ENCODE measurements around the gene CFAP141.
"Not testable (repeated sequence)": the region's sequence is repeated elsewhere in the genome, so short reads cannot be mapped to it uniquely, and the experiment has no call there.

Gene CFAP141

DNA sequence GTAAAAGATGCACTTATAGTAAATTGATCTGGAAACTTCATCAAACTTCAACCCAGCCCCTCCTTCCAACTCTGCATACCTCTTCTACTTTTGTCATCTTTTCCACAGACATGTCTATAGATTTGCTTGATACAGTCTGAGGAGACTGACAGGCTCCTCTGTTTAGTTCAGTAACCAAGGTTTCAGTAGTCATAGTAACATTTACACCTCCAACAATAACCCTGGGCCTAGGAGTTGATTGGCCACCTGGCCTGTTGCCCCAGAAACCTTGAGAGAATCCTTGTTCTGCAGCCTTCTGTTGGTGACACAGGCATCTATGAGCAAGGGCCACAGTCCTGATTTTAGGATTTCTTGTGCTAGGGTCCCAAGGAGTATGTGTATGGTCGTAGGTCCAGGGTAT, at the start of gene CFAP141:
Gene CFAP141 (minus strand): TSS at position 138 of the 400 bp plus-strand sequence. CDS start 26 bp downstream, at position 112.
- peak in 2 of 56 donors; percentile 4 to 9 for DNase-seq

- DNase-seq, result no peak
Measured at GRCh38 chr1:154253671-154254070, 47.5 kb upstream of the CFAP141 start.

GRCh38 chr1:154241703-154242351, 35.7 kb upstream of the CFAP141 start:
- no peak for DNase-seq

GRCh38 chr1:154240294-154240833, 34.2 kb upstream of the CFAP141 start:
- no peak for DNase-seq

GRCh38 chr1:154239491-154239890, 33.4 kb upstream of the CFAP141 start:
- DNase-seq, result no peak

DNA sequence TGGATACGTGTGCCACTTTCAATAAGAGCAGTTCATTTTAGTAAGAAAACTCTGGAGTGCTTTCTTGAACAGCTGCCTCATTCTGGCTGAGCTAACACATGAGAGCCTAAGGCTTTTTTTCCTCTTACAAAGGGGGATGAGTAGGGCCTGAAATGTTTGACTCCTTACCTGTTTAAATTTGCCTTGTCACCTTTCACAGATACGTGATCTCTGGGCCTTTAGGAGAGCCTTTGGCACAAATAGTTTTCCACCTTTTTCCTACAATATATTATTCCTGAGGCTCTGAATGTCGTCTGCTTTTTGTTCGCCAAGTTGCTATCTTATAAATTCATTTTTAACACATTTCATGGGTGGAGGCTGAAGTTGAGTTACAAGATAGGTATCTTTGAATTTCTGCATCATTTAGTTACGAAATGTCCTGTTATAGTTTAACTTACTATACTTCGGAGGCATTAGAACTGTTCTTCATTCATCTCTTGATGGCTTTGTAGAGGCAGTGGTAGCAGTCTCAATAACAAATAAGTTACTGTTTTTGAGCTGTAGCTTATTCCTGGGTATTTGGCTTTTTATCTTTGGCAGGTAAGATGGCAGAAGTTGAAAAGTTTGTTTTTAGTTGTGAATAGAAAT, 31.9 kb upstream of the CFAP141 start:
- no peak for DNase-seq

DNA sequence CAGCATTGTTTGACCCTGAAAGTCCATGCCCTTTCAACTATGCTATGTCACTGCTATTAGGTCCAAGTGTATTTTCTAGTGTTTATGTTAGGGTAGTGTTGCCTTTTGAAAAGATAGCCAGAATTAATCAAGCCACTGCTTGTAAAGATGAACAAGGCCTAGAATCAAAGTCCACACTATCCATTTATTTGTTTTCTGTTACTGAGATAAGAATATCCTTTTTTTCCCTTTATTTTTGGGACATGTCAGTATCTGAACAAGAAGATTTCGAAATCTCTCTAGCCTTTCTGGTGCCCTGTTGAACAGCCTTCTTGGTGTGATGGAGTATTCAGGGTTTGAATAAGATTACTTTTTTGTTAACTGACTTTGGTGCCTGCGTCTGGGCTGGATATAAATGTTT, 31.3 kb upstream of the CFAP141 start:
- no peak for DNase-seq

- DNase-seq, result no peak
Measured at GRCh38 chr1:154236855-154237254, 30.7 kb upstream of the CFAP141 start.

- not testable (repeated sequence) for DNase-seq
Measured at GRCh38 chr1:154233127-154233526, 27.0 kb upstream of the CFAP141 start.

GRCh38 chr1:154231112-154231511, 25.0 kb upstream of the CFAP141 start:
- not testable (repeated sequence) for DNase-seq

- DNase-seq, result no peak
Measured at GRCh38 chr1:154225370-154225769, 19.2 kb upstream of the CFAP141 start.

- DNase-seq, result no peak
Measured at GRCh38 chr1:154223621-154224020, 17.5 kb upstream of the CFAP141 start.

- no peak for DNase-seq
Measured at GRCh38 chr1:154222918-154223317, 16.8 kb upstream of the CFAP141 start.

GRCh38 chr1:154222518-154222917, 16.4 kb upstream of the CFAP141 start:
- no peak for DNase-seq

DNA sequence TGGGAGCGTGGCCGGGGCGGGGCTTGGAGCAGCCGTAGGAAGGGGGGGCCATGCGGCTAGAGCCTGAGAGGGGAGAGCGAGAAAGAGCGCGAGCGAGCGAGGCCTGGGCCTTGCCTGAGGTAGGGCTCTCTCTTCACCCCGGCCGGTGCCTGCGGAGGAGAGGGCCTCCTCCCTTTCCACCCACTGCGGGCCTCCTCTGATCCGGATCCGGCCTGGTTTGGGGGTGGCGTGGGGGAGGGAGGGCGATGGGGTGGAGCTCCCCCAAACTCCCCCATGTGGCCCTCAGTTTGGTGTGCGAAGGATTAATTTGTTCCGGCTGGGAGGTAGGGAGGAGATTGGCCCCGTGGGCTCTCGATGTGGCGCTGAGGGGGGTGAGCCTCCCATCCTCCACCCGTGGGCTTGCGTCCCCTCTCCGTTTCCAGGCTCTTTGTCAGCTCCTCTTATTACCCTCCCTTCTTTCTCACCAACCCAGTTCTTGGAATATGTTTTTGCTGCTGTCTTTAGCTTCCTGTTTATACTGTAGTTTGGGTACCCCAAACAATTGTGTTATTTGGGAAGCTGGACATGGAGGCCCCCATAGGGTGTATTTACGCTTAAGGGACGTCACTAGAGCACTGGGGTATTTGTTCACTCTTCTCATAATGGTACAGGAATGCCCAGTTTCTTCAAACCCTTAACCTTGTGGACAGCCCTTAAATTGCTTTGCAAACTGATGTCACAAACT, 15.3 kb upstream of the CFAP141 start:
- DNase-seq, result peak in 40 of 56 donors; percentile 4 to 81 (median 64)

GRCh38 chr1:154220970-154221277, 14.8 kb upstream of the CFAP141 start:
- DNase-seq, result peak in 12 of 56 donors; percentile 47 to 81 (median 68)

- peak; percentile 90 to 100 (median 98) for DNase-seq
Measured at GRCh38 chr1:154220071-154220969, 14.2 kb upstream of the CFAP141 start, which contains the start of gene UBAP2L. Gene UBAP2L, plus strand, starts transcription at chr1:154220955. Its CDS starts 4,169 bp downstream, at chr1:154225124.

DNA sequence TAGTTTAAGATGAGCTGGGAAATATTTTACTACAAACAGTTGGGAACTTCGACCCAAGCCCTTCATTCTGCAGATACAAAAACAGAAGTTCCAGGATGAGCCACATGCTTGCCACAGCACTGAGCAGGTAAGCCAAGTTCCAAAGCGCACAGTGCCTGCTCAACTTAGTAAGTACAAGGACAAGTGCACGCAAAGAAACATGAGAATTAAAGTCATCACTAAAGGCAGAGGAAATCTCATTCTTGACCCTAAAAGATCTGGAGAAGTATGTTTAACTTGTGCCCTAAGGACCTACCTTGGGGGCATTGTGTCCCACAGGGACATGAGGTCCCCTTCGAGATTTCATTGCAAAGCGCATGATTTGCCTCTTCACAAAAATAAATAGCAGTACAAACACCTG, 13.4 kb upstream of the CFAP141 start:
- DNase-seq, result no peak

DNA sequence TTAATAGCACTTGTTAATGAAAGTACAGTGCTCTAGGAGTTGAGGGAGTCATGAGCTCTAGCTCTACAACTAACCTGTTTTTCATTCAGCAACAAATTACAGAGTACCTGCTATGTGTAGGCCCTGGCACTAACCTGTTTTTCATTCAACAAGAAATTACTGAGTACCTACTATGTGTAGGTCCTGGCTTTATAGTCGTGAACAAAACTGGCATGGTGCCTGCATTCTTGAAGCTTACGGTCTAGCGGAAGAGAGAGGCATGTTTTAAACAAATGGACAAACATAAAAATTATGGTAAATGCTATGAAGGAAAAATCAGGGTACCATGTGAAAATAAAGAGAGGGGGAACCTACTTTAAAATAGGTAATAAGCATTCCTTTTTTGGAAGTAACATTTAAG, 12.4 kb upstream of the CFAP141 start:
- DNase-seq, result no peak

- DNase-seq, result no peak
Measured at GRCh38 chr1:154213274-154213673, 7.1 kb upstream of the CFAP141 start.

DNA sequence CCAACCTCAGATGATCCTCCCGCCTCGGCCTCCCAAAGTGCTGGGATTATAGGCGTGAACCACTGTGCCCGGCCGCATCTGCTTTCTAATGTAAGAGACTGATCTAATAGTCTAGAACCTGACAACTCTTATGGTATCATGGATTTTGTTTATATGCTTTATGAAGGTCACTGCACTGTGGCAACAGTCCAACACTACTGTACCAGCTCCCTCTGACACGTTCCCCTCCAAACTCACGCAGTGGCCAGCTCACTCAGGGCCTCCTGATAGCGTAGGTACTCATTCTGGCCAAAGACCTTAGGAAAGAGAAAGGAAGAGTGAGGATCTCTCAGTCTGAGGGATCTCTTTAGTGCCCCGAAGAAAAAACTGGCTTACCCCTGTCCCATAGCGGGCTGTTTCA, 6.0 kb upstream of the CFAP141 start:
- DNase-seq, result no peak
